HG02798 (cell line): ENCODE measurements around the gene TBCC.

ENCODE experiments used
- ATAC-seq: cut with Tn5 transposase; IDR thresholded peaks from one replicate; pipeline ENCODE4 v1.9.1; 2021; ENCODE audit warnings: mild to moderate bottlenecking; ENCODE audit not compliant: unreplicated experiment, poor library complexity

TBCC gene, protein sequence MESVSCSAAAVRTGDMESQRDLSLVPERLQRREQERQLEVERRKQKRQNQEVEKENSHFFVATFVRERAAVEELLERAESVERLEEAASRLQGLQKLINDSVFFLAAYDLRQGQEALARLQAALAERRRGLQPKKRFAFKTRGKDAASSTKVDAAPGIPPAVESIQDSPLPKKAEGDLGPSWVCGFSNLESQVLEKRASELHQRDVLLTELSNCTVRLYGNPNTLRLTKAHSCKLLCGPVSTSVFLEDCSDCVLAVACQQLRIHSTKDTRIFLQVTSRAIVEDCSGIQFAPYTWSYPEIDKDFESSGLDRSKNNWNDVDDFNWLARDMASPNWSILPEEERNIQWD

DNA sequence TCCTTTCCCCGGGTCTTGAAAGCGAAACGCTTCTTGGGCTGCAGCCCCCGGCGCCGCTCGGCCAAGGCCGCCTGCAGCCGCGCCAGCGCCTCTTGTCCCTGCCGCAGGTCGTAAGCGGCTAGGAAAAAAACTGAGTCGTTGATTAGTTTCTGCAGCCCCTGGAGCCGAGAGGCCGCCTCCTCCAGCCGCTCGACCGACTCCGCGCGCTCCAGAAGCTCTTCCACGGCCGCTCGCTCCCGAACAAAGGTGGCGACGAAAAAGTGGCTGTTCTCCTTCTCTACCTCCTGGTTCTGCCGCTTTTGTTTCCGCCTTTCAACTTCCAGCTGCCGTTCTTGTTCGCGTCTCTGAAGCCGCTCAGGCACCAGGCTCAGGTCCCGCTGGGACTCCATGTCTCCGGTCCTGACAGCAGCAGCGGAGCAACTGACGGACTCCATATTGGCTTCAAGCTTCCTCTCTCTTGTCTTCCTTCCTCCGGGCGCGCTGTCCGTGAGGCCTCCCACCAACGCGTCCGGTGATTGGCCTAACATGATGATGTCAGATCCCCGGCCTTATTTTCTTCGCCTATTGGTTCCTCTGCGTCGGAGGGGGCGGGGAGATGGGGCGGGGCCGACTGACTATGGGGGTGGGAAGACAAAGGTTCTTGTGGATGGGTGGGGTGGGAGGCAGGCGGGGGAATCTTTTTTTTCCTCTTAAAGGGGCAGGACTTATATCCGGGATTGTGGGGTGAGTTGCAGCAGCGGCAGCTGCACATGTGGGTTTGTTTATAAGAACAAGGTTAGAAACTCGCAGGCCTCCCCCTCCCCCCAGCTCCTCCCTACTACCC lies at the start of gene TBCC:
Gene TBCC (minus strand): TSS at position 464 of the 823 bp plus-strand sequence. CDS start 30 bp downstream, at position 434.
- ATAC-seq: peak; percentile 81

DNA sequence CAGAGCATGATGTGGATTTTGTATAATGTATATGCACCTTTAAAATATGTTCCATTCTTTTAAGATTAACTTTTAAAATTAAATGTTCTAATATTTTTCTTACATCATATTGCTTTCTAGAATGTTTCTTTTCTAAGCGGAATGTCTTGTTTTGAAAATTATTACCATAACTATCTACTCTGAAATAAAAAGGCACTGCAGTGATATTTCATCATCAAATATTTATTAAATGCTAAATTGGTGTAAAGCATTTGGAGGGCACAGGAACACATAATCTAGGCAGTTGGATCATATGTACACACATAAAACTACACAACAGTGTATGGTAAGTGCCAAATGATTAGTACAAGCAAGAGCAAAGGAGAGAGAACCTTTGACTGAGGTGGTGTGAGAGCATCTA lies 49.7 kb upstream of the TBCC start:
- ATAC-seq: no peak

DNA sequence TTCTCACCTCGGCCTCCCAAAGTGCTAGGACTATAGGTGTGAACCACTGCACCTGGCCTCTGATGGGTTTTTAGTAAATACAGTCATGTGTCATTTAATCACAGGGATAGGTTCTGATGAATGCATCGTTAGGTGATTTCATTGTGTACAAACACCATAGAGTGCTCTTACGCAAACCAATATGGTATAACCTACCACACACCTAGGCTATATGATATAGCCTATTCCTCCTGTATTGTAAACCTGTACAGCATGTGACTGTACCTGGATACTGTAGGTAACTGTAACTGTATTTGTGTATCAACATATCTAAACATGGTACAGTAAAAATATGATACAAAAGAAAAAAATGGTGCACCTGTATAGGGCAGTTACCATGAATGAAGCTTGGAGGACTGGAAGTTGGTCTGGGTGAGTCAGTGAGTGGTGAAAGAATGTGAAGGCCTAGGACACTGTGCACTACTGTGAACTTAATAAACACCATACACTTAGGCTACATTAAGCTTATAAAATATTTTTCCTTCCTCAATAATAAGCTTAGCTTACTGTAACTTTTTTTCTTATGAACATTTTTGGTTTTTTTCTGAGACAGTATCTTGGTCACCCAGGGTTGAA lies 45.9 kb upstream of the TBCC start:
- no peak for ATAC-seq

DNA sequence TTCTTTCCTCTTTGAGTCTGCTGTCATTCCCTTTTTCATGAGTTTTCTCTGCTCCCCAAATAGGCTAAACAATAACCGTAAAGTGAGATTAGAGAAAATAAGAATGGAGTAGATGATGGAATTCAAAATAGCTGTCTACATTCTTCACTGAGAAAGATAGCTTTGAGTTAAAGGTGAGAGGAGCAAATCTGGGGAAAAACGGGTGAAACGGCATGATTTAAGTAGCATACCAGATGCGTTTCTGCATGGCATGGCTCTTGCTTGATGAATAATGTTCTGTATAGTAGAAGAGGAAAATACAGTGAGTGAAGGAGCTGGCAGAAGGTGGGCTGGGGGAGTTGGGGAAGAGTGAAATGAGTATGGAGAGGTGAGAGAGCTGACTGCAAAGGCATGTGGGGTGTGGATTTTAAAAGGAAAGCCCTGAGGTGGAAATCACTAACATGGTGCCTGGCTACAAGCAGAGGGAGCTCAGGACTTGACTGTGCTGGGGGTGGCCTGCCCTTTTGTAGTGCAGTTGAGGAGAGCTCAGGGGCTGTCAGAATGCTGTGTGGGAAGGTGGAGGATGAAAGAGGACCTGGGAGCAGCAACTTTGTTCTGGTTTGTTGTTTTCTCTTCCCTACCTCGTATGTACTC lies 44.8 kb upstream of the TBCC start:
- no peak for ATAC-seq

DNA sequence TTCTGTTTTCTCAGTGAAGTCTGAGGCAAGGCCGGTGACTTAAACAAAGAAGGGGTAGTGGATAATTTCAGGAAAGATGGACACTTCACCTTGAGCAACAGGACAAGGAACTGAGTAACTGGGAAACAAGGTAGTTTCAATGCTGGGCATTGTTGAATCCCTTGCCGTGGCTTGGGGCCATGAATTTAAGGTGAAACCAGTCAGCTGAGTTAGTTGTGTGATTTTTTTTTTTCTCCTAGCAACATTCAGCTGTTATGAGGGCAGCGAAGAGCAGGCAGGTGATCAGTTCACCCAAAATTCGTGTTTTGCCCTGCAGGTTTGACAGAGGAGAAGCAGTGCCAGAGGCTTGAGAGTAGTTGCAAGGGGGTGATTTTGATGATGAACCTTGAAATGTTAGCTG lies 42.8 kb upstream of the TBCC start:
- ATAC-seq: no peak

DNA sequence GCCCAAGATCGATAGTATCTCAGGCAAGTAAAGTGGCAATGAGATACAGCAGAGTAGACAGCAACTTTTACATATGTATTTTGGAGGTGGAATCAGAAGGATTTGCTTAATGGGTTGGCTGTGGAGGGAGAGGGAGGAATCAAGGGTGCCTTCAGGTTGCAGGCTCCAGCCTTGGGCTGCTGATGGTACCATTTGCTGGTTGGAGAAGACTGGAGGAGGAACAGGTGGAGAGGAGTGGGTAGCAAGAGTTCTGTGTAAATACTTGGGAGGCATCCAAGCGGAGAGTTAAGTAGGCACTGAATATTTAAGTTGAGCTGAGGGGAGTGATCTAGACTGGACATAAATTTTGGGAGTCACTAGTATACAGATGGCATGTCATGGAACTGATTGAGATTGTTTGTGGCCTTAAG lies 41.2 kb upstream of the TBCC start:
- no peak for ATAC-seq

DNA sequence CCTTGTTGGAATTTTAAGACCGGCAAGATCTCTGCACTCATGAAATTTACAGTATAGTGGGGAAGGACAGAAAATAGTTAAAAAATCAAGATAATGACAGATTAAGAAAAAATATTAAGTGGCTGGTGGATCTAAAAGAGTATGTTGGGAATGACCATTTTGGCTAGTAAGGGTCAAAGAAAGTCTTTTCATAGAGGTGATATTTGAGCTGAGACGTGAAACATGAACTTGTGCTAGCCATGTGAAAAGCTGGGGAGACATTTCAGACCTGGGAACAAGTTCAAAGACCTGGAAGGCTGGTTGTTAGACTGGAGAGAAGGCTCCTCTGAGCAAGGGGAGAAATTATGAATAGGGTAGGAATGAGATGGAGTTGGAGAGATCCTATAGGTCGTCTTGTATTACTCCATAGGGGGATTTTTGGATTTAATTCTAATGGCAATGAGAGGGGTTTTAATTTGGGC lies 40.7 kb upstream of the TBCC start:
- no peak for ATAC-seq

DNA sequence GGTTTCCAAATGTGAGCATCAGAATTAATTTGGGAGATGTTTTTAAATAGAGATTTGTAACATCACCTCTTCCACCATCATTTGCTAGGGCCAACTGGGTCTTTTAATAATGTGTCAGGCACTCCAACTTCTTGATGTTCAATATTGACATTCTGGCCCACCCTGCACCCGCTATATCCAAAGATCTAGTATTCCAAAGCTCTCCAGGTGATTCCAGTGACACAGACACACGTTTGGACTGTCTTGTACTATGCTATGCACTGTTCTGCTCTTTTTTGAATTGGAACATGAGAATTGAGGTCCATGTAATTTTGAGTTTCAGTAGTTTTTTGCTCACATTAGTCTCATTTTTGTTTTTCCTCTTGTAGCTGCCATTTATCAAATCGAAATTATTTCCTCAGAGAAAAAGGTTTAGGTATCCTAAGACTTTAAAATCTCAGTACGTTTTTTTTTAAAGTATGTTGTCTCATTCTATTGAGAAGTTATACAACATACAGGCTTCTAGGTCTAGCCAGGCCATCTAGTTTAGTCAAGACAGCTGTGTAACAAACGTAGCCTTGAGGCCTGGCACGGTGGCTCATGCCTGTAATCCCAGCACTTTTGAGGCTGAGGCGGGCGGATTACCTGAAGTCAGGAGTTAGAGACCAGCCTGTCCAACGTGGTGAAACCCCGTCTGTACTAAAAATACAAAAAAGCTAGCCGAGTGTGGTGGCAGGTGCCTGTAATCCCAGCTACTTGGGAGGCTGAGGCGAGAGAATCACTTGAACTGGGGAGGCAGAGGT lies 39.0 kb upstream of the TBCC start:
- no peak for ATAC-seq

DNA sequence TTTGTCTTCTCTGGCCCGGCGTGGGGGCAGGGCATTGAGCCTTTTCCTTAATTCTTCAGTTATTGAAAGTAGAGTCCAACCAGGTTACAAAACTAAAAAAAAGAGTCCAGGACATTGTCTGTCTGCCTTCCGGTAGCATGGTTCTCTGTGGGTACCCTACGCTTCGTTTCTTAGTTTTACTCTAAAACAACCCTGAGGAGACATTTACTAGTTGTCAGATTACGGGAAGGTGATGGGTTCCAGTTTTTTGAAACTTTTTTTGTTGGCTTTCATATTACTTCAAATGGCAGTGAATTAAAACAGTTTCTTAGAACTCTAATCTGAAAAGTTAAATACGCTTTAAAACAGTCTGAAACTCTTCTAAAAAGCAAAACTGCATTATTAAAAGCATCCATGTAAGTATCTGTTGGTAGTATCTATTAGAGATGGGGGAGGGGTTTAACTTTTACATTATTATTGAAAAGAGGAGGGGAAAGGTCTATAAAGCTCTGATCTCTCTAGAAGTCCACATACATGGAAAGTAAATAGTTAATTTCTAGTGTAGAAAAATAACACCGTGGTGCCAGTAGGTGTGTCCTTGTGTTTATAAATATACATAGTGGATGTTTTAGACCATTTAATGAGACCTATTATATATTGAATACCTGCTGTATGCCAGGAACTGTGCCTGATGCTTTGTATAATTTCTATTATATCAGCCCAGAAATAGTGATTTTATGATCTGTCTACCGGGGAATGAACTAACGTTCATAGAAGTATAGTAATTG lies 38.2 kb upstream of the TBCC start:
- no peak for ATAC-seq

DNA sequence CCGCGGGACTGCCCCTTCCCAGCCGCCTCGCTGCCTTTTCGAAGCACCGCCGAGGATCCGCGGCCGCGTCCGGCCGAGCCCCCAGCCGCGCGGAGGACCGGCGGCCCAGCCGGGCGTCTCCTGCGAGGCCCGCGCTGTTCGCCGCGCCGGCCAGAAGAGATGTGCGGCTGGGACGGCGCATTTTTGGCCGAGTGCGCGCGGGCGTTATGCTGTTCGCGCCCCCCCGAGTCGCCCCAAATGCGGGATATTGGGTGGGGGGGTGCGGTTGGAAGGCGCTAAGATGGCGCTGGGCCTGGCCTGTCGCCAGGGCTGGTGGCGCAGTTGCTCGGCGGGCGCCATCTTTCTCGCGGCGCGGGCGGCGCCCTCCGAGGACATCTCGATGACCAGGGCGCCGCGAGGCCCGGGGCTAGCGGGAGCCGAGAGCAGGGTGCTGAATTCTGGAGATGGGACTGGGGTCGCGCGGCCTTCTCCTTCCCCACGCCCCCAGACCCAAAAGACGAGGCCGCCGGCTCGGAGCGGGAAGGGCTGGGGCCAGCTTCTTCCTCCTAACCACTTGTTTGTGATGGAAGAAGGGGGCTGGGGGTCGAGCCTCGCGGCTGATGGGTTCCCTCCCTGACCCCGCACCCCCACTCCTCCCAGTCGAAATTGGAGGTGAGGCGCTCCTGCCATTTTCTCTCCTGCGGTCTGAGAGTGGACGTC lies 37.4 kb upstream of the TBCC start:
- ATAC-seq: peak; percentile 50

DNA sequence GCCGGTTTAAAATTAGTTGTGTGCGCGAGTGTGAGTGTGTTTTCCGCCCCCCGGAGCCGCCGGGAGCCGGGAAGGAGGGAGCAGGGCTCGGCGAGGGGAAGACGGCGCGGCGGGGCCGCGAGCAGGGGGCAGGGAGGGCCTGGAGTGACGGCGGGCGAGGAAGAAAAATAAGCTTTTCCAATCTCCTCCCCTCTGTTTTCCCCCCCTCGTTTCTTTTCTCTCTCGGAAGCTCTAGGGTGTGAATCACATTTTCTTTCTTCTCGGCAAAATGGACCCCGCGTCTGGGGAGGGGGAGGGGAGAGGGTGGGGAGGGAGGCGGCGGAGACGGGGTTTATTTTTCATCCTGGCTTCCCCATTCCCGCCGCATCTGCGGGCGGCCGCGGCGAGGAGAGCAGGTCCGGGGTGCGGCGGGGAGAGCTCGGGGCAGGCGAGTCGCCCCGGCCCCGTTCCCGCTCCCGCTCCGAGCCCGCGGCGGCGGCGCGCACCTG lies 36.8 kb upstream of the TBCC start:
- peak; percentile 19 for ATAC-seq

DNA sequence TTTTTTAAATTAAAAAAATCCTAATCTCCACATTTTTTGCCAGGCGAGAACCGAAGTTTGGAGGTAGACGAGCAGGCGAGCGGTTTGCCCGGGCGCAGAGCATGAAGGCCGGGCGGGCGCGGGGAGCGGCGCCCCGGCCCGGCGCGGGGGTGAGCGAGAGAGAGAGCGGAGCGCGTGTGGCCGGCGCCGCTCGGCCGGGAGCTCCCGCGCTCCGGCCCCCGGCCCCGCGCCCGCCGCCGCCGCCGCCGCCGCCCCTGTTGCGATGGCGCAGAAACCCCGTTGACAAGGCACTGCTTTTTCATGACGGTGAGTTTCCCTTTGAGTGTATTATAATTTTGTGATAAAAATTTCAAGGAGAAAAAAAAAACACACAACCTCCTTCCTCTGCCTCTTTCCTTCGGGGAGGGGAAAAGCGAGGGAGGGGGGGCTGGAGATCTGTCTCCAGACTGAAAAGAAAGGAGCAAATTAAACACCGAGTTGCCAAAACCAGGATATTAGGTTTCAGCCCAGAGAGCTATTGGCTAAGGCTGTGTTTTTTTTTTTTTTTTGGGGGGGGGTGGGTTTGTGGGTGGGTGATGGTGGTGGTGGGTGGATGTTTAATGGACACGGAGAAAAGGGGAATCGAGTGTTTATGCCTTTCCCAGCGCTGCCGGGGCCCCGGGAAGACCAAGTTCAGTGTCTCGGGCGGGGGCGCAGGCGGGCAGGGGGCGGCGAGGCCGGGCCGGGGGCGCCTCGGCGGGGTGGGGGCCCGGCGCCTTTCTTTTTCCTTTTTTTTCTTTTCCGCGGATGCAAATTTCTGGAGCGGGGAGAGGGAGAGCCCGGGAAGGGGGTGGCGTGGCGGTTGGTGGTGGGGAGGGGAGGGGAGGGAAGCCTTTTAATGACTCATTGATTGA lies 36.1 kb upstream of the TBCC start, which contains the start of gene BICRAL:
Gene BICRAL (plus strand): TSS at position 257 of the 893 bp plus-strand sequence. CDS start 39,971 bp downstream, outside the sequence.
- no peak for ATAC-seq

DNA sequence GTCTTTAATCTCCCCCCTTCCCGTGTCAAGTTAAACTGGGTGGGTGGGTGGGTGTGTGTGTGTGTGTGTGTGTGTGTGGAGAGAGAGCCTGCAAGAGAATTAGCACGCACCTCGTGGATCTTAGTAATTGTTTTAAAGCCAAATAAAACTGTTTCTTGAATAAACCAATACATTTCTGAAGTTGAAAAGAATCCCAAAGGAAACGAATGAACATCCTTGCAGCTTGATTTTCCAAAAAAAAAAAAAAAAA lies 35.6 kb upstream of the TBCC start:
- no peak for ATAC-seq

DNA sequence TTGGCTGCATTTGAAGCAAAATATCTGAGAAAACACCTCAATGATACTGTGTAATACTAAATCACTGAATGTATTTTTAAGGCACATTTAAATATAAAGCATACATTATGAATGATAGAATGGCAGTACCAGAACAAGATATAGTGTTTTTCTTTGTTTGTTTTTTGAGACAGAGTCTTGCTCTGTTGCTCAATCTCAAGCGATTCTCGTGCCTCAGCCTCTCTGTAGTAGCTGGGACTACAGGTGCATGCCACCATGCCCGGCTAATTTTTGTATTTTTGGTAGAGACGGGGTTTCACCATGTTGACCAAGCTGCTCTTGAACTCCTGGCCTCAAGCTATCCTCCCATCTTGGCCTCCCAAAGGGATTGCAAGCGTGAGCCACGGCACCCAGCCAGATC lies 33.6 kb upstream of the TBCC start:
- ATAC-seq: no peak

DNA sequence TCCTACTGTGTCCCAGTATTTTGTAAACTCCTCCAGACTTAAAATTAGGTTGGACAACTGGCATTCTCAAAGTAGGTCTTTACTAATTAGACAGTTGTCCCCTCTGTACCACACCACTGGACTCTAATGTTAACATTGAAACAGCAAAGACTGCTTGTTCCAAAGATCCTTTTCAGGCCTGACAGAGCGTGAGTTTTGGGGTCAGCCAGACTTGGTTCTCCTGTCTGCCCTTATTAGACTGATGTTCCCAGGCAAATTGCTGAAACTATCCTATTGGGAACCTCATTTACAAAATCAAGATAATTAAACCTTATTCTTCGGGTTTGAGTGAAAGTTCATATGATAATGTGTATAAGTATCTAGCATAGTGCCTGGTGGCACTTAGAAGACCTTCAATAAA lies 32.2 kb upstream of the TBCC start:
- no peak for ATAC-seq

DNA sequence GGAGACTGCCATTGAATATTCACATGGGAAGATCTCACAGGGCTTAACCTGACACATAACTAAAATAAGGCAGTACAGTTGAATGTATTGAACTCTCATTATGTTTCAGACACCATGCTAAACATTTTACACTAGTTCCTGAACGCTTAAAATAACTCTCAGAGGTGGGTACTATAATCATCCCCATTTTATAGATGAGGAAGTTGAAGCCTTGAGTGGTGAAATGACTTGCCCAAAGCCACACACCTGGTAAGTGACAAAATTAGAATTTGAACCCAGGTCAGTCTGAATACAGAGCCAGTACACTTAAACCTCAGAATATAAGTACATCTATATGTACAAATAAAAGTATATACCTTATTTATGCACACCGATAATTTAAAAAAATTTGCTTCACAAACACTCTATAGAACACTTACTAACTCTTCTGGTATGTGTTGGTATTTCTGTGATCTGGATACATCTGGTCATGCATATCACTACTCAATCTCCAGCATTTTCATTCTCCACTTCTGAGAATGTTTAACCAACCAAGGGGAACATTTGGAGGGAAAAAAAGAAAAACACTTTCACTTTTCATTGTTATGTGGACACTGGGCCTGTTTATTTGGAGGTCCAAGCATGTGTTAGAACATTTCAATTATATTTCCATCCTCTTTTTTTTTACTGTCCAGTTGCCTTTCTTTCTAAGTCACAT lies 31.4 kb upstream of the TBCC start:
- no peak for ATAC-seq
